ENCODE results near the gene CABLES1. TPM values are rescaled to one million over a fixed set of nuclear protein-coding genes. Genes with fewer than 3 reads are reported as not detected.

Gene CABLES1
- polyA plus RNA-seq, 1 of the 3 experiments (the other 2 are of a cell fraction) = 2.2 TPM

DNA sequence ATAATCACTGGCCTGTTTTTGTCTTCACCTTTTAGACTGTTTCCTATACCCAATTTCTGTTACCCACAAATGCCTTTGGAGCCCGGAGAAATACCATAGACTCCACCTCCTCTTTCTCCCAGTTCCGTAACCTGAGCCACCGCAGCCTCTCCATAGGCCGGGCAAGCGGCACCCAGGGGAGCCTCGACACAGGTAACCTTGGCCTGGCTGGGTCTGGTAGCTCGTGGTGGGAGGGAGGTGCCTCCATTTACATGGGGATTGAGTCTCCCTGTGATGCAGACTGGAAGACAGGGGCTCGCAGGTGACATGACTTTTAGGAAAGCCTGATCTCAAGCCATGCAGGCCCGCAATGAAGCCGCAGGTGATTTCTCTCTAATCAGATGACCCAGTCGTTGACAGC, 100.6 kb downstream of the CABLES1 start:
- peaks cover 0 to 21% of the 10 kb centered on the region in 2 experiments; a peak in 1 of 4 replicates for H3K4me1 ChIP-seq (ENCODE audit: control insufficient read depth in 1 of 2, insufficient read depth in 2 of 2, low read depth in 1 of 2, low read length in 1 of 2)
- H2AFZ ChIP-seq (ENCODE audit: low read depth) = no peak overlapping the region
- ChIA-PET CTCF (interaction anchor here (1.0 to 1.7 kb wide), 2 partner anchors 26 to 104 kb away, joined by 3 to 4 read pairs; no protein-coding TSS in a partner anchor), POLR2A (no interaction called here)
- no peak overlapping the region for H3K4me3 ChIP-seq (ENCODE audit: low read depth in 2 of 2, low read length in 1 of 2)
- H3K27ac ChIP-seq (ENCODE audit: low read depth in 2 of 2, low read length in 1 of 2) = no peak overlapping the region
- H4K20me1 ChIP-seq (ENCODE audit: insufficient read depth) = no peaks in the 10 kb centered on the region
- H3K4me2 ChIP-seq = no peak overlapping the region
- no peaks in the 10 kb centered on the region for H3F3A ChIP-seq (replicated peaks; ENCODE audit: insufficient read depth)
- peaks cover 0 to 8% of the 10 kb centered on the region in 2 experiments for H3K36me3 ChIP-seq (replicated peaks in 1 of 2; ENCODE audit: control insufficient read depth in 1 of 2, insufficient read depth in 2 of 2, low read length in 1 of 2)
- WGBS (ENCODE audit: low lambda C conversion rate) = 77% methylated on average over 6 of the region's 11 CpGs
- no peaks in the 10 kb centered on the region for H3K9me2 ChIP-seq
- H3K9ac ChIP-seq = no peak overlapping the region
- no peak for TF ChIP-seq SMC3 (IDR thresholded peaks at IDR 0.05; ENCODE audit: low read depth, low read length)
- no peak for TF ChIP-seq MXI1 (IDR thresholded peaks at IDR 0.05; ENCODE audit: low read depth, low read length)
- no peak for TF ChIP-seq JUND (IDR thresholded peaks at IDR 0.05)
- no peak for TF ChIP-seq USF1 (IDR thresholded peaks at IDR 0.05; ENCODE audit: borderline replicate concordance, low read depth)
- TF ChIP-seq, protein P1, sequence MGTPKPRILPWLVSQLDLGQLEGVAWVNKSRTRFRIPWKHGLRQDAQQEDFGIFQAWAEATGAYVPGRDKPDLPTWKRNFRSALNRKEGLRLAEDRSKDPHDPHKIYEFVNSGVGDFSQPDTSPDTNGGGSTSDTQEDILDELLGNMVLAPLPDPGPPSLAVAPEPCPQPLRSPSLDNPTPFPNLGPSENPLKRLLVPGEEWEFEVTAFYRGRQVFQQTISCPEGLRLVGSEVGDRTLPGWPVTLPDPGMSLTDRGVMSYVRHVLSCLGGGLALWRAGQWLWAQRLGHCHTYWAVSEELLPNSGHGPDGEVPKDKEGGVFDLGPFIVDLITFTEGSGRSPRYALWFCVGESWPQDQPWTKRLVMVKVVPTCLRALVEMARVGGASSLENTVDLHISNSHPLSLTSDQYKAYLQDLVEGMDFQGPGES (IDR thresholded peaks at IDR 0.05; ENCODE audit: low read depth, low read length) = no peak
- TF ChIP-seq MEF2A (IDR thresholded peaks at IDR 0.05; ENCODE audit: borderline replicate concordance, low read depth) = no peak
- no peak for TF ChIP-seq SIN3A (IDR thresholded peaks at IDR 0.05; ENCODE audit: borderline replicate concordance, low read depth, low read length)
- TF ChIP-seq FOXJ3 (CRISPR knock-in tag; IDR thresholded peaks at IDR 0.05) = no peak
- TF ChIP-seq CHD2 (IDR thresholded peaks at IDR 0.05; ENCODE audit: low read length, partially characterized antibody) = no peak
- no peak for TF ChIP-seq REST (IDR thresholded peaks at IDR 0.05; ENCODE audit: low read depth, low read length)
- no peak for TF ChIP-seq TCF12 (IDR thresholded peaks at IDR 0.05)
- no peak for TF ChIP-seq ELF1 (IDR thresholded peaks at IDR 0.05)
- TF ChIP-seq, protein P2, sequence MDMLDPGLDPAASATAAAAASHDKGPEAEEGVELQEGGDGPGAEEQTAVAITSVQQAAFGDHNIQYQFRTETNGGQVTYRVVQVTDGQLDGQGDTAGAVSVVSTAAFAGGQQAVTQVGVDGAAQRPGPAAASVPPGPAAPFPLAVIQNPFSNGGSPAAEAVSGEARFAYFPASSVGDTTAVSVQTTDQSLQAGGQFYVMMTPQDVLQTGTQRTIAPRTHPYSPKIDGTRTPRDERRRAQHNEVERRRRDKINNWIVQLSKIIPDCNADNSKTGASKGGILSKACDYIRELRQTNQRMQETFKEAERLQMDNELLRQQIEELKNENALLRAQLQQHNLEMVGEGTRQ (IDR thresholded peaks at IDR 0.05; ENCODE audit: borderline replicate concordance, low read depth, low read length) = no peak
- TF ChIP-seq GABPA (IDR thresholded peaks at IDR 0.05; ENCODE audit: low read depth) = no peak
- TF ChIP-seq YY1 (IDR thresholded peaks at IDR 0.05; ENCODE audit: low read depth) = no peak
- TF ChIP-seq PBX3 (IDR thresholded peaks at IDR 0.05) = no peak
- no peak for TF ChIP-seq NFIC (IDR thresholded peaks at IDR 0.05; ENCODE audit: borderline replicate concordance)
- no peak for TF ChIP-seq RCOR1 (IDR thresholded peaks at IDR 0.05; ENCODE audit: low read length)
- TF ChIP-seq, protein P3, sequence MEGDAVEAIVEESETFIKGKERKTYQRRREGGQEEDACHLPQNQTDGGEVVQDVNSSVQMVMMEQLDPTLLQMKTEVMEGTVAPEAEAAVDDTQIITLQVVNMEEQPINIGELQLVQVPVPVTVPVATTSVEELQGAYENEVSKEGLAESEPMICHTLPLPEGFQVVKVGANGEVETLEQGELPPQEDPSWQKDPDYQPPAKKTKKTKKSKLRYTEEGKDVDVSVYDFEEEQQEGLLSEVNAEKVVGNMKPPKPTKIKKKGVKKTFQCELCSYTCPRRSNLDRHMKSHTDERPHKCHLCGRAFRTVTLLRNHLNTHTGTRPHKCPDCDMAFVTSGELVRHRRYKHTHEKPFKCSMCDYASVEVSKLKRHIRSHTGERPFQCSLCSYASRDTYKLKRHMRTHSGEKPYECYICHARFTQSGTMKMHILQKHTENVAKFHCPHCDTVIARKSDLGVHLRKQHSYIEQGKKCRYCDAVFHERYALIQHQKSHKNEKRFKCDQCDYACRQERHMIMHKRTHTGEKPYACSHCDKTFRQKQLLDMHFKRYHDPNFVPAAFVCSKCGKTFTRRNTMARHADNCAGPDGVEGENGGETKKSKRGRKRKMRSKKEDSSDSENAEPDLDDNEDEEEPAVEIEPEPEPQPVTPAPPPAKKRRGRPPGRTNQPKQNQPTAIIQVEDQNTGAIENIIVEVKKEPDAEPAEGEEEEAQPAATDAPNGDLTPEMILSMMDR (IDR thresholded peaks at IDR 0.05) = no peak
- no peak for DNase-seq
- H3K79me2 ChIP-seq (ENCODE audit: insufficient read depth) = no peaks in the 10 kb centered on the region
- no peaks in the 10 kb centered on the region for H3K27me3 ChIP-seq (ENCODE audit: insufficient read depth)
- H3K9me3 ChIP-seq = no peaks in the 10 kb centered on the region
